Neuron (in vitro differentiated cells): ENCODE results near the gene DAO.

Source experiments
- H2AFZ ChIP-seq: one replicate; pipeline ENCODE4 v1.6.1; 2013; ENCODE audit warnings: low read depth, mild to moderate bottlenecking, inconsistent platforms, low read length, moderate library complexity
- H3K27me3 ChIP-seq: one replicate; pipeline ENCODE4 v1.6.1; 2013; ENCODE audit warnings: low read length; ENCODE audit not compliant: insufficient read depth
- H3K36me3 ChIP-seq: one replicate; pipeline ENCODE4 v1.6.1; 2013; ENCODE audit warnings: low read length; ENCODE audit not compliant: insufficient read depth
- H3K4me1 ChIP-seq: one replicate; pipeline ENCODE4 v1.6.1; 2013; ENCODE audit warnings: low read length; ENCODE audit not compliant: insufficient read depth
- H3K4me3 ChIP-seq: 2 replicates; pipeline ENCODE4 v1.5.1; 2013; ENCODE audit warnings: mild to moderate bottlenecking, low read length, moderate library complexity
- H3K9me3 ChIP-seq: one replicate; pipeline ENCODE4 v1.6.1; 2013; ENCODE audit warnings: low read length

DAO gene

GRCh38 chr12:108879615-108880254, at the start of gene DAO:
Gene DAO, plus strand, starts transcription at chr12:108880092. Its CDS starts 4,915 bp downstream, at chr12:108885007.
- no peak within 1 kb of the TSS for H2AFZ ChIP-seq
- no peaks in the 10 kb centered on the region for H3K4me1 ChIP-seq
- H3K36me3 ChIP-seq, result no peaks in the 10 kb centered on the region
- no peak within 1 kb of the TSS for H3K4me3 ChIP-seq
- no peaks in the 10 kb centered on the region for H3K9me3 ChIP-seq
- H3K27me3 ChIP-seq, result peaks cover 4% of the 10 kb centered on the region

GRCh38 chr12:108831309-108831991, 48.4 kb upstream of the DAO start:
- Histone ChIP-seq H3K4me1 (peaks cover 20% of the 10 kb centered on the region), H3K36me3 (peaks cover 37% of the 10 kb centered on the region)

GRCh38 chr12:108832208-108832607, 47.7 kb upstream of the DAO start:
- H2AFZ ChIP-seq, result no peak overlapping the region
- H3K4me1 ChIP-seq, result peaks cover 13% of the 10 kb centered on the region
- no peaks in the 10 kb centered on the region for H3K27me3 ChIP-seq
- peaks cover 5% of the 10 kb centered on the region for H3K9me3 ChIP-seq
- H3K4me3 ChIP-seq, result no peak overlapping the region
- H3K36me3 ChIP-seq, result peaks cover 37% of the 10 kb centered on the region

More at GRCh38 chr12:108831309-108831991, 48.4 kb upstream of the DAO start:
- Histone ChIP-seq H3K9me3 (peaks cover 5% of the 10 kb centered on the region), H3K4me3 (no peak overlapping the region), H3K27me3 (no peaks in the 10 kb centered on the region), H2AFZ (no peak overlapping the region)

GRCh38 chr12:108832730-108833354, 47.0 kb upstream of the DAO start:
- Histone ChIP-seq H3K9me3 (peaks cover 5% of the 10 kb centered on the region), H3K4me1 (peaks cover 8% of the 10 kb centered on the region), H3K27me3 (no peaks in the 10 kb centered on the region), H2AFZ (no peak overlapping the region), H3K4me3 (no peak overlapping the region), H3K36me3 (peaks cover 37% of the 10 kb centered on the region)

- no peak overlapping the region for H3K4me3 ChIP-seq
- H3K36me3 ChIP-seq, result peaks cover 34% of the 10 kb centered on the region
- no peak overlapping the region for H2AFZ ChIP-seq
- H3K9me3 ChIP-seq, result peaks cover 5% of the 10 kb centered on the region
- no peaks in the 10 kb centered on the region for H3K27me3 ChIP-seq
- peaks cover 12% of the 10 kb centered on the region for H3K4me1 ChIP-seq
Observed at GRCh38 chr12:108833355-108833733, 46.5 kb upstream of the DAO start.

- Histone ChIP-seq H3K36me3 (peaks cover 31% of the 10 kb centered on the region), H3K4me3 (no peak overlapping the region), H3K27me3 (no peaks in the 10 kb centered on the region), H3K4me1 (peaks cover 16% of the 10 kb centered on the region), H2AFZ (no peak overlapping the region), H3K9me3 (peaks cover 3% of the 10 kb centered on the region)
Observed at GRCh38 chr12:108833757-108834472, 46.0 kb upstream of the DAO start.

GRCh38 chr12:108835860-108836634, 43.8 kb upstream of the DAO start:
- Histone ChIP-seq H2AFZ (no peak overlapping the region), H3K36me3 (peaks cover 21% of the 10 kb centered on the region), H3K27me3 (no peaks in the 10 kb centered on the region), H3K4me1 (peaks cover 22% of the 10 kb centered on the region), H3K4me3 (no peak overlapping the region), H3K9me3 (no peaks in the 10 kb centered on the region)

- H3K4me3 ChIP-seq, result no peak overlapping the region
- H3K36me3 ChIP-seq, result peaks cover 14% of the 10 kb centered on the region
- H3K4me1 ChIP-seq, result peaks cover 23% of the 10 kb centered on the region
- H3K27me3 ChIP-seq, result no peaks in the 10 kb centered on the region
- no peak overlapping the region for H2AFZ ChIP-seq
- H3K9me3 ChIP-seq, result no peaks in the 10 kb centered on the region
Observed at GRCh38 chr12:108837239-108837638, 42.7 kb upstream of the DAO start.

- Histone ChIP-seq H2AFZ (no peak overlapping the region), H3K27me3 (no peaks in the 10 kb centered on the region), H3K36me3 (peaks cover 12% of the 10 kb centered on the region), H3K9me3 (no peaks in the 10 kb centered on the region), H3K4me3 (no peak overlapping the region), H3K4me1 (peaks cover 22% of the 10 kb centered on the region)
Observed at GRCh38 chr12:108837680-108838079, 42.2 kb upstream of the DAO start.

GRCh38 chr12:108838194-108839017, 41.5 kb upstream of the DAO start:
- Histone ChIP-seq H3K9me3 (no peaks in the 10 kb centered on the region), H3K4me1 (peaks cover 15% of the 10 kb centered on the region), H3K4me3 (no peak overlapping the region)

GRCh38 chr12:108839018-108839889, 40.6 kb upstream of the DAO start:
- Histone ChIP-seq H2AFZ (no peak overlapping the region), H3K27me3 (no peaks in the 10 kb centered on the region), H3K4me3 (no peak overlapping the region), H3K4me1 (peaks cover 14% of the 10 kb centered on the region), H3K9me3 (peaks cover 2% of the 10 kb centered on the region), H3K36me3 (peaks cover 11% of the 10 kb centered on the region)

More at GRCh38 chr12:108838194-108839017, 41.5 kb upstream of the DAO start:
- no peak overlapping the region for H2AFZ ChIP-seq
- H3K27me3 ChIP-seq, result no peaks in the 10 kb centered on the region
- H3K36me3 ChIP-seq, result peaks cover 12% of the 10 kb centered on the region
